H1 (cell line): Measurements from ENCODE around the gene ALAS1. TPM values are rescaled to one million over a fixed set of nuclear protein-coding genes. Genes with fewer than 3 reads are reported as not detected.

Experiments
- CTCF ChIA-PET: fragments of 300-600 bp; sonication (Branson Sonifier 250); formaldehyde crosslinking; loops from one replicate; lab custom pipeline; 2021; ENCODE audit not compliant: partially characterized antibody; lab: Charles Lee
- POLR2A ChIA-PET: fragments of 300-600 bp; sonication (Branson Sonifier 250); formaldehyde crosslinking; loops from one replicate; lab custom pipeline; 2021; ENCODE audit warnings: inconsistent platforms; ENCODE audit not compliant: partially characterized antibody; lab: Charles Lee
- DNase-seq, 2 experiments: peaks; one replicate each; pipeline versions ENCODE4 v3.0.0 to v3.0.0-alpha.2; 2010 to 2022; ENCODE audit warnings: low spot score in 2 of 2, low read depth in 1 of 2, mixed read lengths in 1 of 2
- FAIRE-seq: peaks from 2 replicates; lab custom pipeline; 2011; peaks lifted over from hg19 to GRCh38; lab: Jason Lieb, UNC
- H2AFZ ChIP-seq: 2 replicates; pipeline ENCODE4 v1.8.1; 2012; ENCODE audit warnings: low read length, inconsistent platforms
- H2AK5ac ChIP-seq: 2 replicates; pipeline ENCODE4 v1.6.1; 2013; ENCODE audit warnings: low read depth, low read length
- H2BK120ac ChIP-seq: replicated peaks from 2 replicates; pipeline ENCODE3; 2013; ENCODE audit warnings: low read depth, low read length, inconsistent platforms
- H2BK12ac ChIP-seq: 2 replicates; pipeline ENCODE4 v1.6.1; 2013; ENCODE audit warnings: low read depth, low read length
- H2BK15ac ChIP-seq: 2 replicates; pipeline ENCODE4 v1.6.1; 2013; ENCODE audit warnings: low read length
- H2BK20ac ChIP-seq: 2 replicates; pipeline ENCODE4 v1.6.1; 2013; ENCODE audit warnings: low read length
- H2BK5ac ChIP-seq: 2 replicates; pipeline ENCODE4 v1.6.1; 2013; ENCODE audit warnings: low read depth, low read length
- H3K14ac ChIP-seq: 2 replicates; pipeline ENCODE4 v1.6.1; 2013; ENCODE audit warnings: inconsistent platforms; ENCODE audit not compliant: insufficient read length
- H3K18ac ChIP-seq: 2 replicates; pipeline ENCODE4 v1.6.1; 2013; ENCODE audit warnings: low read length; ENCODE audit errors: extremely low read depth
- H3K23ac ChIP-seq: 2 replicates; pipeline ENCODE4 v1.6.1; 2013; ENCODE audit warnings: inconsistent platforms; ENCODE audit not compliant: insufficient read length
- H3K23me2 ChIP-seq: 2 replicates; pipeline ENCODE4 v1.6.1; 2013; ENCODE audit warnings: low read depth, low read length
- H3K27ac ChIP-seq: 2 replicates; pipeline ENCODE4 v1.6.1; 2011; ENCODE audit warnings: low read depth, low read length, inconsistent platforms
- H3K27me3 ChIP-seq, 4 experiments: replicated peaks in 1 of 4; 1 replicate in 1 of 4; 2 replicates in 3 of 4; pipeline versions ENCODE4 v1.6.1 to v1.8.1; 2011 to 2013; ENCODE audit warnings: low read length in 3 of 4, mild to moderate bottlenecking in 3 of 4, inconsistent platforms in 2 of 4, mixed read lengths in 2 of 4, moderate library complexity in 1 of 4; ENCODE audit not compliant: control insufficient read depth in 3 of 4, insufficient read depth in 3 of 4; ENCODE audit errors: extremely low read depth in 1 of 4
- H3K36me3 ChIP-seq, 4 experiments: 2 replicates each; pipeline versions ENCODE4 v1.6.1 to v1.8.1; 2011 to 2013; ENCODE audit warnings: mild to moderate bottlenecking in 4 of 4, low read length in 3 of 4, moderate library complexity in 2 of 4, control low read depth in 1 of 4, inconsistent platforms in 1 of 4; ENCODE audit not compliant: insufficient read depth in 4 of 4, control insufficient read depth in 2 of 4
- H3K4ac ChIP-seq: replicated peaks from 2 replicates; pipeline ENCODE3; 2013; ENCODE audit warnings: low read length, low read depth, mixed read lengths, inconsistent platforms; ENCODE audit not compliant: insufficient read length
- H3K4me1 ChIP-seq, 4 experiments: replicated peaks in 1 of 4; 1 replicate in 1 of 4; 2 replicates in 3 of 4; pipeline versions ENCODE4 v1.6.1 to v1.8.1; 2011 to 2013; ENCODE audit warnings: low read length in 3 of 4, inconsistent platforms in 2 of 4, mixed read lengths in 1 of 4; ENCODE audit not compliant: insufficient read depth in 4 of 4, control insufficient read depth in 3 of 4
- H3K4me2 ChIP-seq, 2 experiments: 2 replicates each; pipeline versions ENCODE4 v1.6.1 to v1.8.1; 2011 to 2013; ENCODE audit warnings: low read depth in 2 of 2, low read length in 2 of 2, control low read depth in 1 of 2, inconsistent platforms in 1 of 2, mild to moderate bottlenecking in 1 of 2; ENCODE audit not compliant: insufficient read depth in 1 of 2
- H3K4me3 ChIP-seq, 4 experiments: fragments of 200-600, 300-600 bp in 1 of 4; sonication (generic), shearing (Covaris generic), sonication (Bioruptor Twin) in 1 of 4; 2 replicates each; pipeline versions ENCODE4 v1.5.1 to v1.8.1; 2011 to 2016; ENCODE audit warnings: low read length in 4 of 4, low read depth in 3 of 4, control low read depth in 2 of 4, inconsistent platforms in 2 of 4, mild to moderate bottlenecking in 2 of 4, mixed read lengths in 1 of 4, moderate library complexity in 1 of 4; ENCODE audit not compliant: insufficient read depth in 2 of 4; ENCODE audit errors: extremely low read depth in 1 of 4
- H3K56ac ChIP-seq: replicated peaks from 2 replicates; pipeline ENCODE3; 2013; ENCODE audit warnings: low read depth, mild to moderate bottlenecking, mixed read lengths, low read length, inconsistent platforms; ENCODE audit not compliant: insufficient read length
- H3K79me1 ChIP-seq: 2 replicates; pipeline ENCODE4 v1.6.1; 2013; ENCODE audit warnings: low read depth, low read length, control low read depth
- H3K79me2 ChIP-seq, 2 experiments: 2 replicates each; pipeline versions ENCODE4 v1.6.1 to v1.8.1; 2012 to 2013; ENCODE audit warnings: low read length in 2 of 2, mild to moderate bottlenecking in 2 of 2, inconsistent platforms in 1 of 2; ENCODE audit not compliant: insufficient read depth in 2 of 2, control insufficient read depth in 1 of 2
- H3K9ac ChIP-seq, 4 experiments: replicated peaks in 1 of 4; 1 replicate in 1 of 4; 2 replicates in 3 of 4; pipeline versions ENCODE4 v1.6.1 to v1.8.1; 2011 to 2013; ENCODE audit warnings: low read depth in 3 of 4, low read length in 3 of 4, control low read depth in 2 of 4, mild to moderate bottlenecking in 2 of 4, moderate library complexity in 2 of 4, inconsistent platforms in 1 of 4; ENCODE audit errors: extremely low read depth in 1 of 4
- H3K9me3 ChIP-seq, 2 experiments: 2 replicates each; pipeline versions ENCODE4 v1.6.1 to v1.8.1; 2012 to 2013; ENCODE audit warnings: mild to moderate bottlenecking in 2 of 2, moderate library complexity in 2 of 2, control low read depth in 1 of 2, inconsistent platforms in 1 of 2, low read depth in 1 of 2, low read length in 1 of 2, mixed read lengths in 1 of 2; ENCODE audit not compliant: insufficient read depth in 2 of 2
- H4K20me1 ChIP-seq, 2 experiments: replicated peaks in 1 of 2; 2 replicates each; pipeline versions ENCODE3 to v1.8.1; 2011 to 2013; ENCODE audit warnings: inconsistent platforms in 2 of 2, low read length in 2 of 2, mild to moderate bottlenecking in 1 of 2; ENCODE audit not compliant: insufficient read depth in 2 of 2, control insufficient read depth in 1 of 2
- H4K5ac ChIP-seq: 2 replicates; pipeline ENCODE4 v1.6.1; 2013; ENCODE audit warnings: low read length, low read depth, mixed read lengths, inconsistent platforms; ENCODE audit not compliant: insufficient read length
- H4K8ac ChIP-seq: 2 replicates; pipeline ENCODE4 v1.8.0; 2013; ENCODE audit warnings: mild to moderate bottlenecking, moderate library complexity, low read length, inconsistent platforms; ENCODE audit not compliant: insufficient read depth; ENCODE audit errors: extremely low read depth
- H4K91ac ChIP-seq: replicated peaks from 2 replicates; pipeline ENCODE3; 2013; ENCODE audit warnings: low read length, mixed read lengths, inconsistent platforms; ENCODE audit not compliant: insufficient read length
- BACH1 ChIP-seq: IDR thresholded peaks from 2 replicates; pipeline ENCODE4 v1.6.1; 2012; ENCODE audit warnings: low read length, improper control_type of control experiment
- CBX5 ChIP-seq: fragments of 300-800, 300-1000 bp; sonication (generic); IDR thresholded peaks from 2 replicates; pipeline ENCODE4 v1.7.1; 2016; ENCODE audit warnings: antibody characterized with exemption, low read length, low read depth
- CHD2 ChIP-seq: IDR thresholded peaks from 2 replicates; pipeline ENCODE4 v1.6.1; 2012; ENCODE audit warnings: low read length, improper control_type of control experiment
- CTBP2 ChIP-seq: IDR thresholded peaks from 2 replicates; pipeline ENCODE4 v1.7.0; 2011; ENCODE audit warnings: borderline replicate concordance, mild to moderate bottlenecking, moderate library complexity, mixed read lengths, low read length; ENCODE audit not compliant: insufficient read depth, insufficient read length
- EZH2 ChIP-seq: fragments of 200-600 bp; sonication (generic); IDR thresholded peaks from 2 replicates; pipeline ENCODE4 v1.7.1; 2012; ENCODE audit warnings: low read depth, mild to moderate bottlenecking, moderate library complexity, low read length, inconsistent platforms; ENCODE audit not compliant: severe bottlenecking
- GABPA ChIP-seq: IDR thresholded peaks from 2 replicates; pipeline ENCODE4 v1.6.1; 2011; ENCODE audit warnings: mild to moderate bottlenecking, low read length, moderate library complexity, borderline replicate concordance; ENCODE audit not compliant: insufficient read depth
- JUN ChIP-seq: IDR thresholded peaks from 2 replicates; pipeline ENCODE4 v1.6.1; 2011; ENCODE audit warnings: low read depth, mild to moderate bottlenecking, improper control_type of control experiment, low read length
- MAFK ChIP-seq: IDR thresholded peaks from 2 replicates; pipeline ENCODE4 v1.6.1; 2012; ENCODE audit warnings: low read depth, mild to moderate bottlenecking, improper control_type of control experiment, low read length
- NANOG ChIP-seq: IDR thresholded peaks from 2 replicates; pipeline ENCODE4 v1.6.1; 2011; ENCODE audit warnings: low read length, low read depth, mild to moderate bottlenecking, inconsistent platforms; ENCODE audit not compliant: insufficient read depth, poor library complexity, severe bottlenecking
- RAD21 ChIP-seq, 2 experiments: IDR thresholded peaks in 1 of 2; conservative IDR thresholded peaks in 1 of 2; 2 replicates each; pipeline ENCODE4 v1.6.1; 2011; ENCODE audit warnings: low read depth in 2 of 2, low read length in 2 of 2, improper control_type of control experiment in 1 of 2, inconsistent platforms in 1 of 2, mild to moderate bottlenecking in 1 of 2, moderate library complexity in 1 of 2
- SIX5 ChIP-seq: IDR thresholded peaks from 2 replicates; pipeline ENCODE4 v1.6.1; 2011; ENCODE audit warnings: mild to moderate bottlenecking, low read depth, low read length
- SP4 ChIP-seq: IDR thresholded peaks from 2 replicates; pipeline ENCODE4 v1.6.1; 2012; ENCODE audit warnings: low read length, inconsistent platforms
- SUZ12 ChIP-seq: fragments of 200-600 bp; sonication (generic); IDR thresholded peaks from 2 replicates; pipeline ENCODE4 v1.6.1; 2012; ENCODE audit warnings: mild to moderate bottlenecking, inconsistent platforms, low read length, moderate library complexity, mixed read lengths
- TAF7 ChIP-seq: optimal IDR thresholded peaks from 2 replicates; pipeline ENCODE3; 2011; ENCODE audit warnings: low read depth, mild to moderate bottlenecking, inconsistent platforms, low read length, moderate library complexity, borderline replicate concordance
- WGBS, 2 experiments: shearing (Covaris generic) in 1 of 2; methylation state at CpG; one replicate each; pipeline versions ENCODE4 v1.1.6 to v1.1.7; 2013 to 2015; ENCODE audit warnings: low lambda C conversion rate in 2 of 2, mixed read lengths in 2 of 2, inconsistent platforms in 1 of 2, low coverage in 1 of 2, missing lambda C conversion rate in 1 of 2; ENCODE audit not compliant: insufficient replicate concordance in 2 of 2, insufficient coverage in 1 of 2, insufficient read length in 1 of 2; ENCODE audit errors: extremely low coverage in 1 of 2, missing lambda C conversion rate in 1 of 2; 5-methylcytosine and 5-hydroxymethylcytosine counted together
- polyA plus RNA-seq, 7 experiments: library from polyadenylated mRNA; depleted of rRNA in 3 of 7; stranded (reverse) in 5 of 7; unstranded in 2 of 7; fragments of >200 nt in 5 of 7; fragments of 200-250 nt in 2 of 7; gene quantifications; 1 replicate in 5 of 7; 2 replicates in 1 of 7; 4 replicates in 1 of 7; pipeline versions ENCODE4 v1.2.1 to v1.2.3, GENCODE V29; 2011 to 2013; ENCODE audit warnings: missing spikeins in 2 of 7, mixed read lengths in 2 of 7
- total RNA-seq: library from RNA; stranded (reverse); fragmentation: NEBNext Ultra II Directional; extraction: Animal tissue kit (Norgen Biotek cat#: 25700); gene quantifications from 2 replicates; pipeline ENCODE4 v1.2.1, GENCODE V29; 2021

ALAS1 gene
- total and polyA plus RNA-seq, 2 of the 8 experiments (the other 6 are each of a cell fraction or from before 2014, with no cell fraction given), result 45.9 to 84.4 TPM

GRCh38 chr3:52150860-52151259 is 47.1 kb upstream of the ALAS1 start:
- Histone ChIP-seq H3K4me1 (peaks cover 2 to 6% (median 4%) of the 10 kb centered on the region in 4 experiments; a peak in 4 of 7 replicates), H2AFZ (no peak overlapping the region), H3K4me3 (no peak overlapping the region), H4K20me1 (peaks cover 0 to 5% of the 10 kb centered on the region in 2 experiments), H3K36me3 (peaks cover 14 to 31% (median 22%) of the 10 kb centered on the region in 4 experiments), H4K5ac (no peak overlapping the region), H3K23me2 (peaks cover 6% of the 10 kb centered on the region; the same call in 1 of the 2 replicates), H2BK5ac (no peak overlapping the region), H4K8ac (no peak overlapping the region), H2BK20ac (no peak overlapping the region), H3K56ac (no peak overlapping the region), H3K18ac (no peak overlapping the region), H3K14ac (no peak overlapping the region), H2BK15ac (no peak overlapping the region), H2BK12ac (no peak overlapping the region), H3K23ac (no peak overlapping the region), H3K27ac (no peak overlapping the region), H3K27me3 (no peaks in the 10 kb centered on the region), H3K4me2 (no peak overlapping the region), H4K91ac (no peak overlapping the region), H3K4ac (no peak overlapping the region), H2AK5ac (no peak overlapping the region), H3K9ac (no peak overlapping the region), H2BK120ac (no peak overlapping the region), H3K79me2 (peaks cover 0 to 17% of the 10 kb centered on the region in 2 experiments; a peak in 2 of 4 replicates), H3K79me1 (no peaks in the 10 kb centered on the region), H3K9me3 (no peaks in the 10 kb centered on the region)
- 91% methylated on average over 4 of the region's 4 CpGs; no CpG with 5 or more reads in 1 of the 2 experiments for WGBS, 2 experiments
- POLR2A ChIA-PET, result interaction anchor here (0.9 to 4.4 kb wide), 4 partner anchors 15 to 157 kb away, joined by 3 to 30 read pairs (median 4); partner anchors contain the start of gene RPL29
- no peak for DNase-seq
- no peak for FAIRE-seq
- CTCF ChIA-PET, result interaction anchor here (0.5 to 14.6 kb wide), 4 partner anchors 94 to 1536 kb away, joined by 3 to 148 read pairs (median 4); partner anchors contain the start of gene DUSP7
- TF ChIP-seq CTBP2 (no peak), SP4 (no peak), GABPA (no peak), CHD2 (no peak), NANOG (no peak), MAFK (no peak), JUN (no peak), RAD21 (IDR thresholded peaks at IDR 0.05 in 1 of 2, conservative IDR thresholded peaks at IDR 0.05 in 1 of 2; ENCODE audit: low read depth in 2 of 2, low read length in 2 of 2) (no peak), BACH1 (no peak), EZH2 (no peak), SUZ12 (no peak), TAF7 (no peak), SIX5 (no peak), CBX5 (no peak)
